Measurements from ENCODE around the gene MPST.
A peak's percentile ranks its signal among the peaks of the same experiment; 100 is the strongest.
"Not testable (repeated sequence)": the region's sequence is repeated elsewhere in the genome, so short reads cannot be mapped to it uniquely, and the experiment has no call there.

The MPST gene

GRCh38 chr22:37068859-37069258 is 49.3 kb downstream of the MPST start:
- ATAC-seq (no peak), DNase-seq (ENCODE audit: low spot score in 2 of 2) (no peak)
- Mint-ChIP-seq H3K9me3 (no peaks in the 10 kb centered on the region), H3K4me3 (no peak overlapping the region), H3K4me1 (peaks cover 23% of the 10 kb centered on the region), H3K27ac (no peak overlapping the region), H3K36me3 (peaks cover 47% of the 10 kb centered on the region)

GRCh38 chr22:37069319-37069718 is 49.8 kb downstream of the MPST start:
- Mint-ChIP-seq H3K27ac (peak overlapping the region; percentile 65), H3K4me3 (no peak overlapping the region), H3K4me1 (peaks cover 19% of the 10 kb centered on the region), H3K9me3 (no peaks in the 10 kb centered on the region), H3K36me3 (peaks cover 42% of the 10 kb centered on the region)
- ATAC-seq (no peak), DNase-seq (ENCODE audit: low spot score in 2 of 2) (no peak)

GRCh38 chr22:37069719-37070118 is 50.2 kb downstream of the MPST start:
- no peak overlapping the region for H3K4me3 Mint-ChIP-seq
- ATAC-seq (no peak), DNase-seq (ENCODE audit: low spot score in 2 of 2) (no peak)
- H3K4me1 Mint-ChIP-seq, result peaks cover 15% of the 10 kb centered on the region
- H3K36me3 Mint-ChIP-seq, result peaks cover 38% of the 10 kb centered on the region
- no peaks in the 10 kb centered on the region for H3K9me3 Mint-ChIP-seq
- peak overlapping the region; percentile 65 for H3K27ac Mint-ChIP-seq

- Mint-ChIP-seq H3K36me3 (peaks cover 32% of the 10 kb centered on the region), H3K4me3 (no peak overlapping the region), H3K4me1 (peaks cover 14% of the 10 kb centered on the region), H3K9me3 (no peaks in the 10 kb centered on the region), H3K27ac (no peak overlapping the region)
- ATAC-seq (no peak), DNase-seq (ENCODE audit: low spot score in 2 of 2) (no peak)
Measured at GRCh38 chr22:37070334-37070733, 50.8 kb downstream of the MPST start.

GRCh38 chr22:37070744-37071143 is 51.2 kb downstream of the MPST start:
- ATAC-seq, result no peak
- DNase-seq (ENCODE audit: low spot score in 2 of 2), result no peak

GRCh38 chr22:37071850-37072592 is 52.5 kb downstream of the MPST start:
- not testable (repeated sequence) for DNase-seq (ENCODE audit: low spot score in 2 of 2); ATAC-seq; H3K9me3 Mint-ChIP-seq; H3K4me3 Mint-ChIP-seq; H3K27ac Mint-ChIP-seq
- H3K36me3 Mint-ChIP-seq, result peaks cover 16% of the 10 kb centered on the region
- H3K4me1 Mint-ChIP-seq, result peaks cover 18% of the 10 kb centered on the region

More at GRCh38 chr22:37070744-37071143, 51.2 kb downstream of the MPST start:
- Mint-ChIP-seq H3K9me3 (no peaks in the 10 kb centered on the region), H3K36me3 (peaks cover 28% of the 10 kb centered on the region), H3K4me1 (peaks cover 18% of the 10 kb centered on the region), H3K4me3 (no peak overlapping the region), H3K27ac (no peak overlapping the region)

- H3K9me3 Mint-ChIP-seq, result no peaks in the 10 kb centered on the region
- H3K4me1 Mint-ChIP-seq, result peaks cover 17% of the 10 kb centered on the region
- DNase-seq (ENCODE audit: low spot score in 2 of 2) (no peak), ATAC-seq (no peak)
- no peak overlapping the region for H3K27ac Mint-ChIP-seq
- peaks cover 16% of the 10 kb centered on the region for H3K36me3 Mint-ChIP-seq
- no peak overlapping the region for H3K4me3 Mint-ChIP-seq
Measured at GRCh38 chr22:37072673-37073072, 53.1 kb downstream of the MPST start.

- peaks cover 25% of the 10 kb centered on the region for H3K36me3 Mint-ChIP-seq
- ATAC-seq (no peak), DNase-seq (ENCODE audit: low spot score in 2 of 2) (no peak)
- H3K4me3 Mint-ChIP-seq, result no peak overlapping the region
- peaks cover 30% of the 10 kb centered on the region for H3K4me1 Mint-ChIP-seq
- H3K9me3 Mint-ChIP-seq, result no peaks in the 10 kb centered on the region
- peak overlapping the region; percentile 67 for H3K27ac Mint-ChIP-seq
Measured at GRCh38 chr22:37074537-37074936, 55.0 kb downstream of the MPST start.

- Mint-ChIP-seq H3K27ac (peak overlapping the region; percentile 67), H3K4me1 (peaks cover 35% of the 10 kb centered on the region), H3K36me3 (peaks cover 31% of the 10 kb centered on the region), H3K4me3 (no peak overlapping the region), H3K9me3 (no peaks in the 10 kb centered on the region)
- ATAC-seq (no peak), DNase-seq (ENCODE audit: low spot score in 2 of 2) (no peak)
Measured at GRCh38 chr22:37075046-37075445, 55.5 kb downstream of the MPST start.

- Mint-ChIP-seq H3K9me3 (no peaks in the 10 kb centered on the region), H3K4me3 (no peak overlapping the region), H3K4me1 (peaks cover 44% of the 10 kb centered on the region), H3K27ac (peak overlapping the region; percentile 67), H3K36me3 (peaks cover 39% of the 10 kb centered on the region)
- DNase-seq (ENCODE audit: low spot score in 2 of 2) (no peak), ATAC-seq (no peak)
Measured at GRCh38 chr22:37075822-37076433, 56.4 kb downstream of the MPST start.

- H3K4me1 Mint-ChIP-seq, result peaks cover 63% of the 10 kb centered on the region
- peak; percentile 92 to 94 for DNase-seq (ENCODE audit: low spot score in 2 of 2)
- ATAC-seq, result peak; percentile 33
- no peaks in the 10 kb centered on the region for H3K9me3 Mint-ChIP-seq
- peaks cover 58% of the 10 kb centered on the region for H3K36me3 Mint-ChIP-seq
- peak overlapping the region; percentile 78 for H3K4me3 Mint-ChIP-seq
- H3K27ac Mint-ChIP-seq, result peak overlapping the region; percentile 99
Measured at GRCh38 chr22:37077802-37078448, 58.4 kb downstream of the MPST start.

- no peak for ATAC-seq
- H3K27ac Mint-ChIP-seq, result peak overlapping the region; percentile 99
- H3K9me3 Mint-ChIP-seq, result no peaks in the 10 kb centered on the region
- peaks cover 71% of the 10 kb centered on the region for H3K36me3 Mint-ChIP-seq
- DNase-seq (ENCODE audit: low spot score in 2 of 2), result peak in 1 of 2 donors; percentile 67
- H3K4me1 Mint-ChIP-seq, result peaks cover 76% of the 10 kb centered on the region
- H3K4me3 Mint-ChIP-seq, result peak overlapping the region; percentile 78
Measured at GRCh38 chr22:37079158-37079557, 59.6 kb downstream of the MPST start.

Measured in stimulated activated effector memory CD8-positive, alpha-beta T cell treated with anti-CD3 and anti-CD28 coated beads, Interleukin-12 subunit alpha, Interleukin-12 subunit beta, amount 100 ng/mL, for 72 hours (primary cell).